Measurements from ENCODE around the gene DAG1. TPM values are rescaled to one million over a fixed set of nuclear protein-coding genes. Genes with fewer than 3 reads are reported as not detected.

The DAG1 gene
- total RNA-seq, 1 experiment from 2014 or later = 93.0 TPM

DNA sequence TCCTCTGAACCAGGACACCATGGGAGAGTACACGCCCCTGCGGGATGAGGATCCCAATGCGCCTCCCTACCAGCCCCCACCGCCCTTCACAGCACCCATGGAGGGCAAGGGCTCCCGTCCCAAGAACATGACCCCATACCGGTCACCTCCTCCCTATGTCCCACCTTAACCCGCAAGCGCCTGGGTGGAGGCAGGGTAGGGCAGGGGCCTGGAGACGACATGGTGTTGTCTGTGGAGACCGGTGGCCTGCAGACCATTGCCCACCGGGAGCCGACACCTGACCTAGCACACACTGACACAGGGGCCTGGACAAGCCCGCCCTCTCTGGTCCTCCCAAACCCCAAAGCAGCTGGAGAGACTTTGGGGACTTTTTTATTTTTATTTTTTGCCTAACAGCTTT is 63.0 kb downstream of the DAG1 start:
- no peak overlapping the region for H3K27ac ChIP-seq (ENCODE audit: insufficient read length, low read depth, low read length)
- H3K56ac ChIP-seq (ENCODE audit: insufficient read length, low read depth, low read length) = no peak overlapping the region
- H2BK15ac ChIP-seq (ENCODE audit: low read depth, low read length) = no peak overlapping the region
- no peak overlapping the region for H4K8ac ChIP-seq (replicated peaks; ENCODE audit: insufficient read length, low read depth, low read length)
- no peak overlapping the region for H3K18ac ChIP-seq (ENCODE audit: insufficient read length, low read depth, low read length)
- DNase-seq = no peak
- H3K4ac ChIP-seq (ENCODE audit: low read depth, low read length) = no peak overlapping the region
- H2BK5ac ChIP-seq (ENCODE audit: insufficient read length, low read length) = no peak overlapping the region
- no peaks in the 10 kb centered on the region for H3K27me3 ChIP-seq (ENCODE audit: insufficient read depth, low read length)
- TF ChIP-seq, protein P1, sequence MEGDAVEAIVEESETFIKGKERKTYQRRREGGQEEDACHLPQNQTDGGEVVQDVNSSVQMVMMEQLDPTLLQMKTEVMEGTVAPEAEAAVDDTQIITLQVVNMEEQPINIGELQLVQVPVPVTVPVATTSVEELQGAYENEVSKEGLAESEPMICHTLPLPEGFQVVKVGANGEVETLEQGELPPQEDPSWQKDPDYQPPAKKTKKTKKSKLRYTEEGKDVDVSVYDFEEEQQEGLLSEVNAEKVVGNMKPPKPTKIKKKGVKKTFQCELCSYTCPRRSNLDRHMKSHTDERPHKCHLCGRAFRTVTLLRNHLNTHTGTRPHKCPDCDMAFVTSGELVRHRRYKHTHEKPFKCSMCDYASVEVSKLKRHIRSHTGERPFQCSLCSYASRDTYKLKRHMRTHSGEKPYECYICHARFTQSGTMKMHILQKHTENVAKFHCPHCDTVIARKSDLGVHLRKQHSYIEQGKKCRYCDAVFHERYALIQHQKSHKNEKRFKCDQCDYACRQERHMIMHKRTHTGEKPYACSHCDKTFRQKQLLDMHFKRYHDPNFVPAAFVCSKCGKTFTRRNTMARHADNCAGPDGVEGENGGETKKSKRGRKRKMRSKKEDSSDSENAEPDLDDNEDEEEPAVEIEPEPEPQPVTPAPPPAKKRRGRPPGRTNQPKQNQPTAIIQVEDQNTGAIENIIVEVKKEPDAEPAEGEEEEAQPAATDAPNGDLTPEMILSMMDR (conservative IDR thresholded peaks at IDR 0.05) = no peak
- H2BK12ac ChIP-seq (ENCODE audit: insufficient read length, low read depth, low read length) = no peak overlapping the region
- Mint-ChIP-seq H3K4me3 (no peak overlapping the region), H3K9me3 (no peaks in the 10 kb centered on the region), H3K4me1 (peaks cover 17 to 18% of the 10 kb centered on the region in 2 experiments), H3K27me3 (ENCODE audit: low read depth) (no peaks in the 10 kb centered on the region), H3K36me3 (ENCODE audit: insufficient read depth in 1 of 3, low read depth in 3 of 3) (peaks cover 17 to 34% (median 32%) of the 10 kb centered on the region in 3 experiments; a peak in 6 of 7 replicates), H3K27ac (peak overlapping the region in 1 of 3 experiments; percentile 68; a peak in 1 of 7 replicates)
- H2BK120ac ChIP-seq (ENCODE audit: low read depth, low read length, poor library complexity, severe bottlenecking) = no peak overlapping the region
- no peaks in the 10 kb centered on the region for H4K20me1 ChIP-seq (ENCODE audit: control insufficient read depth, insufficient read depth, insufficient read length)
- no peaks in the 10 kb centered on the region for H3K79me1 ChIP-seq (ENCODE audit: insufficient read depth, low read depth, low read length, poor library complexity, severe bottlenecking)
- WGBS (ENCODE audit: extremely low coverage, insufficient read length, low lambda C conversion rate) = no CpG with 5 or more reads among the region's 13 CpGs
- H2AFZ ChIP-seq (ENCODE audit: low read length) = no peak overlapping the region
- no peak overlapping the region for H2AK5ac ChIP-seq (ENCODE audit: insufficient read length, low read length)
- no peaks in the 10 kb centered on the region for H3K79me2 ChIP-seq (ENCODE audit: insufficient read depth, low read length)
- no peak overlapping the region for H4K5ac ChIP-seq (ENCODE audit: insufficient read length, low read depth, low read length)
- H3K4me1 ChIP-seq (ENCODE audit: insufficient read depth, low read length) = peaks cover 3% of the 10 kb centered on the region; the same call in 1 of the 2 replicates
- no peak overlapping the region for H3K23ac ChIP-seq (ENCODE audit: insufficient read length, low read depth, low read length)
- no peak overlapping the region for H3K14ac ChIP-seq (ENCODE audit: insufficient read depth, low read length)
- no peaks in the 10 kb centered on the region for H3K23me2 ChIP-seq (ENCODE audit: insufficient read length, low read depth, low read length, poor library complexity, severe bottlenecking)
- no peaks in the 10 kb centered on the region for H3K9me3 ChIP-seq (ENCODE audit: control insufficient read depth, low read depth, low read length)
- H3K9ac ChIP-seq (ENCODE audit: extremely low read depth, insufficient read length, low read length) = no peak overlapping the region
- no peak overlapping the region for H3K4me2 ChIP-seq (ENCODE audit: insufficient read depth, insufficient read length, low read length)
- H3T11ph ChIP-seq (ENCODE audit: low read length) = no peak overlapping the region
- H4K91ac ChIP-seq (ENCODE audit: insufficient read length, low read depth, low read length) = no peak overlapping the region
- no peak overlapping the region for H2BK20ac ChIP-seq (ENCODE audit: low read depth, low read length, poor library complexity, severe bottlenecking)

Measured in H9 (cell line).